SK-N-DZ (cell line): Measurements from ENCODE around the gene ESYT1. TPM values are rescaled to one million over a fixed set of nuclear protein-coding genes. Genes with fewer than 3 reads are reported as not detected.

Source experiments
- DNase-seq: peaks from one replicate; pipeline ENCODE4 v3.0.0-alpha.2; 2015; ENCODE audit warnings: low spot score
- polyA plus RNA-seq, 2 experiments: library from polyadenylated mRNA; depleted of rRNA; stranded (reverse); fragments of >200 nt; gene quantifications; 2 replicates each; pipeline ENCODE4 v1.2.3, GENCODE V29; 2014

Gene ESYT1
- polyA plus RNA-seq (2014; cell fraction: cytosol; rRNA removed), result 52.5 and 91.4 TPM in 2 replicates
- polyA plus RNA-seq (2014; cell fraction: nucleus; rRNA removed), result 56.6 and 68.2 TPM in 2 replicates

GRCh38 chr12:56127888-56128669 lies at the start of gene ESYT1:
Gene ESYT1 (plus strand): TSS chr12:56128267. CDS start chr12:56128320, 53 bp downstream.
- peak; percentile 100 for DNase-seq

GRCh38 chr12:56078427-56078826 lies 49.6 kb upstream of the ESYT1 start:
- DNase-seq, result no peak

- peak; percentile 79 for DNase-seq
These were observed 48.9 kb upstream of the ESYT1 start for GRCh38 chr12:56078931-56079722.

GRCh38 chr12:56079723-56080555 lies 48.1 kb upstream of the ESYT1 start, which contains the start of gene ERBB3:
Gene ERBB3 (plus strand): TSS chr12:56080165. CDS start chr12:56080301, 136 bp downstream.
- DNase-seq, result peak; percentile 24

- DNase-seq, result no peak
These were observed 47.4 kb upstream of the ESYT1 start for GRCh38 chr12:56080556-56081138.

- DNase-seq, result no peak
These were observed 46.4 kb upstream of the ESYT1 start for GRCh38 chr12:56081393-56082347.

- no peak for DNase-seq
These were observed 45.7 kb upstream of the ESYT1 start for GRCh38 chr12:56082382-56082781.

GRCh38 chr12:56082967-56083366 lies 45.1 kb upstream of the ESYT1 start:
- DNase-seq, result no peak

GRCh38 chr12:56084958-56085543 lies 43.0 kb upstream of the ESYT1 start:
- peak; percentile 54 for DNase-seq

GRCh38 chr12:56086096-56086495 lies 42.0 kb upstream of the ESYT1 start:
- DNase-seq, result no peak

- no peak for DNase-seq
These were observed 41.5 kb upstream of the ESYT1 start for GRCh38 chr12:56086608-56087007.

- no peak for DNase-seq
These were observed 40.8 kb upstream of the ESYT1 start for GRCh38 chr12:56087220-56087619.

GRCh38 chr12:56097738-56098137 lies 30.3 kb upstream of the ESYT1 start:
- no peak for DNase-seq

- DNase-seq, result no peak
These were observed 29.5 kb upstream of the ESYT1 start for GRCh38 chr12:56098592-56098991.

- no peak for DNase-seq
These were observed 28.3 kb upstream of the ESYT1 start for GRCh38 chr12:56099787-56100186.

- no peak for DNase-seq
These were observed 27.0 kb upstream of the ESYT1 start for GRCh38 chr12:56101045-56101444.

- no peak for DNase-seq
These were observed 25.4 kb upstream of the ESYT1 start for GRCh38 chr12:56102683-56103065.

- DNase-seq, result no peak
These were observed 24.9 kb upstream of the ESYT1 start for GRCh38 chr12:56103066-56103711.

- no peak for DNase-seq
These were observed 24.3 kb upstream of the ESYT1 start for GRCh38 chr12:56103823-56104108.
